ENCODE measurements around the gene HDAC4. TPM values are rescaled to one million over a fixed set of nuclear protein-coding genes. Genes with fewer than 3 reads are reported as not detected.

The HDAC4 gene
- total and polyA plus RNA-seq, 2 of the 4 experiments (the other 2 are of a cell fraction), result 4.1 to 7.2 TPM

DNA sequence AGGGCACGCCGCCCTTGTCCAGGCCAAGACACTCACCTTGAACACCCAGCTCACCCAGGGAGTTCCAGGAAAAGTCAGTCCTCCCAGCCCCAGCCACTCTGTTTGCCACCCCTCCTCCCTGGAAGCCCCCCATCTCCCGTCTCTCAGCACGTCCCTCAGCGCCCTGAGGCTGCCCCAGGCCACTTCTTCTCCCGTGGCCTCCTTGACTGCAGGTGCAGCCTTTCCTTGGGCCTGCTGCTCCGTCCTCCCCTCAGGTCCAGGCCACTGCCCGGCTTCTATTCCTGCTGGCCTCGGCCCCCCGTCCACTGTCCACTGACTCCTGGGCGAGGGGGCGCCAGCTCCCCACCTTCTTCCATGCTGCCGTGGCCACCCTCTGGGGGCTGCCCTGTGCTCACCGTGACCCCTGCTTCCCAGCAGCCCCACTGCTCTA is 239.1 kb downstream of the HDAC4 start:
- Histone ChIP-seq H2BK20ac (ENCODE audit: low read depth, low read length) (no peak overlapping the region), H3K23ac (ENCODE audit: low read depth, low read length) (no peak overlapping the region), H3K18ac (ENCODE audit: low read depth, low read length) (no peak overlapping the region), H2BK5ac (ENCODE audit: low read depth, low read length, poor library complexity, severe bottlenecking) (no peak overlapping the region), H3K9me3 (ENCODE audit: control insufficient read depth, insufficient read depth, low read length) (no peaks in the 10 kb centered on the region), H4K20me1 (ENCODE audit: insufficient read depth, low read length) (no peaks in the 10 kb centered on the region), H3K56ac (ENCODE audit: extremely low read depth, insufficient read depth, low read length) (no peak overlapping the region), H4K91ac (ENCODE audit: insufficient read depth, low read depth, low read length) (no peak overlapping the region), H3K36me3 (ENCODE audit: control insufficient read depth, insufficient read depth, low read length) (peaks cover 44% of the 10 kb centered on the region), H3K9me1 (ENCODE audit: insufficient read depth, low read length) (peaks cover 5% of the 10 kb centered on the region; the same call in 1 of the 2 replicates), H3K27me3 (ENCODE audit: control insufficient read depth, insufficient read depth, low read length) (no peaks in the 10 kb centered on the region), H4K5ac (ENCODE audit: low read depth, low read length) (no peak overlapping the region), H3K4me2 (ENCODE audit: low read depth, low read length) (no peak overlapping the region), H4K8ac (ENCODE audit: low read depth in 2 of 2, low read length in 2 of 2) (no peak overlapping the region), H2BK120ac (ENCODE audit: low read depth, low read length) (no peak overlapping the region), H3K4me3 (ENCODE audit: insufficient read depth, low read depth, low read length) (no peak overlapping the region), H3K9ac (ENCODE audit: low read depth, low read length) (no peak overlapping the region), H3K4me1 (ENCODE audit: control insufficient read depth, insufficient read depth, low read length) (no peaks in the 10 kb centered on the region), H2BK15ac (ENCODE audit: low read depth, low read length) (no peak overlapping the region), H3K4ac (ENCODE audit: low read depth, low read length) (no peak overlapping the region), H2AK9ac (replicated peaks; ENCODE audit: low read depth, low read length, poor library complexity) (no peak overlapping the region), H3K27ac (ENCODE audit: insufficient read depth, low read length) (no peak overlapping the region), H2AFZ (replicated peaks; ENCODE audit: low read length, poor library complexity) (no peak overlapping the region), H2AK5ac (ENCODE audit: low read depth, low read length) (no peak overlapping the region), H3K14ac (replicated peaks; ENCODE audit: low read depth, low read length) (no peak overlapping the region), H3K79me1 (ENCODE audit: low read depth in 1 of 2, low read length in 2 of 2) (0 out of 4 replicates have a peak, but pooled peaks cover 0 to 3% of the 10 kb centered on the region in 2 experiments)
- dilution Hi-C loops (cut with HindIII; ENCODE audit: low sequenced_read_pairs, unreplicated experiment), result no loop called here
- WGBS, 2 experiments (ENCODE audit: extremely low coverage in 2 of 2, insufficient read length in 1 of 2), result 87% methylated on average over 11 of the region's 14 CpGs; no CpG with 5 or more reads in 1 of the 2 experiments
- TF ChIP-seq RAD21 (IDR thresholded peaks at IDR 0.05; ENCODE audit: low read length) (no peak), MAFK (IDR thresholded peaks at IDR 0.05; ENCODE audit: low read depth, low read length) (no peak), MXI1 (IDR thresholded peaks at IDR 0.05; ENCODE audit: borderline replicate concordance, low read depth, low read length) (no peak), CHD1 (IDR thresholded peaks at IDR 0.05; ENCODE audit: low read depth, low read length) (no peak)
- TF ChIP-seq, protein P1, sequence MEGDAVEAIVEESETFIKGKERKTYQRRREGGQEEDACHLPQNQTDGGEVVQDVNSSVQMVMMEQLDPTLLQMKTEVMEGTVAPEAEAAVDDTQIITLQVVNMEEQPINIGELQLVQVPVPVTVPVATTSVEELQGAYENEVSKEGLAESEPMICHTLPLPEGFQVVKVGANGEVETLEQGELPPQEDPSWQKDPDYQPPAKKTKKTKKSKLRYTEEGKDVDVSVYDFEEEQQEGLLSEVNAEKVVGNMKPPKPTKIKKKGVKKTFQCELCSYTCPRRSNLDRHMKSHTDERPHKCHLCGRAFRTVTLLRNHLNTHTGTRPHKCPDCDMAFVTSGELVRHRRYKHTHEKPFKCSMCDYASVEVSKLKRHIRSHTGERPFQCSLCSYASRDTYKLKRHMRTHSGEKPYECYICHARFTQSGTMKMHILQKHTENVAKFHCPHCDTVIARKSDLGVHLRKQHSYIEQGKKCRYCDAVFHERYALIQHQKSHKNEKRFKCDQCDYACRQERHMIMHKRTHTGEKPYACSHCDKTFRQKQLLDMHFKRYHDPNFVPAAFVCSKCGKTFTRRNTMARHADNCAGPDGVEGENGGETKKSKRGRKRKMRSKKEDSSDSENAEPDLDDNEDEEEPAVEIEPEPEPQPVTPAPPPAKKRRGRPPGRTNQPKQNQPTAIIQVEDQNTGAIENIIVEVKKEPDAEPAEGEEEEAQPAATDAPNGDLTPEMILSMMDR (conservative IDR thresholded peaks at IDR 0.05; ENCODE audit: low read depth, low read length), result no peak
- TF ChIP-seq, protein P2, sequence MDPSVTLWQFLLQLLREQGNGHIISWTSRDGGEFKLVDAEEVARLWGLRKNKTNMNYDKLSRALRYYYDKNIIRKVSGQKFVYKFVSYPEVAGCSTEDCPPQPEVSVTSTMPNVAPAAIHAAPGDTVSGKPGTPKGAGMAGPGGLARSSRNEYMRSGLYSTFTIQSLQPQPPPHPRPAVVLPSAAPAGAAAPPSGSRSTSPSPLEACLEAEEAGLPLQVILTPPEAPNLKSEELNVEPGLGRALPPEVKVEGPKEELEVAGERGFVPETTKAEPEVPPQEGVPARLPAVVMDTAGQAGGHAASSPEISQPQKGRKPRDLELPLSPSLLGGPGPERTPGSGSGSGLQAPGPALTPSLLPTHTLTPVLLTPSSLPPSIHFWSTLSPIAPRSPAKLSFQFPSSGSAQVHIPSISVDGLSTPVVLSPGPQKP (IDR thresholded peaks at IDR 0.05; ENCODE audit: borderline replicate concordance, low read depth, low read length), result no peak
- CTCF ChIA-PET, result interaction anchor here (0.7 kb wide), 1 partner anchor 19 kb away, joined by 3 read pairs; no protein-coding TSS in a partner anchor
- POLR2A ChIA-PET (ENCODE audit: unreplicated experiment), result no interaction called here
- BruUV-seq (replicated peaks), result no TSS peak
- ATAC-seq (ENCODE audit: low read depth) (no peak), DNase-seq (no peak)
- in situ Hi-C loops (cut with MboI; ENCODE audit: low sequenced_read_pairs), result no loop called here
- intact Hi-C loops (cut with micrococcal nuclease), result no loop called here

All from IMR-90 (cell line).